Mammary epithelial cell (primary cell): ENCODE results near the gene ZIM2.

Experiments
- CTCF ChIP-seq, 2 donors: IDR thresholded peaks in 1 of 2; conservative IDR thresholded peaks in 1 of 2; 2 replicates each; pipeline ENCODE4 v1.5.1; 2011 to 2012; ENCODE audit warnings: inconsistent platforms in 2 of 2, low read length in 2 of 2, mild to moderate bottlenecking in 2 of 2, control low read depth in 1 of 2, low read depth in 1 of 2; ENCODE audit not compliant: insufficient read depth in 1 of 2; ENCODE audit errors: extremely low read depth in 1 of 2
- EZH2 ChIP-seq: IDR thresholded peaks from 2 replicates; pipeline ENCODE4 v1.6.1; 2012; ENCODE audit warnings: low read length, inconsistent platforms, borderline replicate concordance

DNA sequence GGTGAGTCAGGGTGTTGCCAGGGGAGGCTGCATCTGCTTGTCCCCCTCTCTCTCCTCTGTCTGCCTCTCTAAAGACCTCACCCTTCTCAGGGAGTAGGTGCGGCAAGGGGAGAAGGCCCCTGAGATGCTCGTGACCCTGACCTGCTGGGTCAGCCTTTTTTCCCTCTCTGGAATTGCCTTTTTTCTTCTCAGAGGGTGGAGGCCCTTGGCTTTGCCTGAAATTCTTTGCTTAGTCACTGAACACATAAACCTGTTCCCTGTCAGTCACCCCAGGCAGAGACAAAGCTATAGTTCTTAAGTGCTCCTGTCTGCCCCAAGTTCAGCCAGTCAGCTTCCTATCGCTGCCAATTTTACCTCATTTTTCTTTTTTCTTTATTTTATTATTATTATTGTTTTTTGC, 35.2 kb upstream of the ZIM2 start:
- TF ChIP-seq CTCF (conservative IDR thresholded peaks at IDR 0.05 in 1 of 2, IDR thresholded peaks at IDR 0.05 in 1 of 2; ENCODE audit: extremely low read depth in 1 of 2, insufficient read depth in 1 of 2, low read depth in 1 of 2, low read length in 2 of 2) (no peak), EZH2 (no peak)
